ENCODE measurements around the gene CCR1. TPM values are rescaled to one million over a fixed set of nuclear protein-coding genes. Genes with fewer than 3 reads are reported as not detected.

Gene CCR1
- total RNA-seq, 1 donor from 2014 or later = not detected

DNA sequence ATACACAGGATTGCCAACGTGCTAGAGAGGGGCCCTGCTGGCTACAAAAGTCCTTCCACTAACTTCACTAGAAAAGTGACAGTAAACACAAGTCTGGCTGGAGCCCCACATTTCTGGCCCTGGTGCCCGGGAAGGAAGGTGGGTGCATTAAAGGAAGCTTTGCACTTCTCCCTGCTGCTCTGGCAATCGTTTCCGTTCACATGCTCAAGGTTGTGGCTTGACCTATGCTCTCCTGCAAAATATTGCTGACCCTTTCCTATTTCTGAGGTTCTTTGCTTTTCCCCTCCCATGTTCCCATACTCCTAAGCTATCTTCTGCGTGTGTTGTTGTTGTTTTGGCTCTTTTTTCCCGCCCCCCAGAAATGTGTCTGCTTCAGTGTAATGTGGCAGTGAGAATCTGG is 25.1 kb upstream of the CCR1 start:
- Mint-ChIP-seq H3K36me3 (ENCODE audit: low read depth) (no peaks in the 10 kb centered on the region), H3K4me1 (ENCODE audit: low read depth) (no peaks in the 10 kb centered on the region), H3K4me3 (ENCODE audit: unreplicated experiment) (no peak overlapping the region), H3K27me3 (ENCODE audit: low read depth) (peaks cover 48% of the 10 kb centered on the region), H3K9me3 (ENCODE audit: low read depth) (no peaks in the 10 kb centered on the region), H3K27ac (ENCODE audit: unreplicated experiment) (no peak overlapping the region)
- DNase-seq (ENCODE audit: low spot score) = no peak
- TF ChIP-seq CTCF (IDR thresholded peaks at IDR 0.05) = no peak

DNA sequence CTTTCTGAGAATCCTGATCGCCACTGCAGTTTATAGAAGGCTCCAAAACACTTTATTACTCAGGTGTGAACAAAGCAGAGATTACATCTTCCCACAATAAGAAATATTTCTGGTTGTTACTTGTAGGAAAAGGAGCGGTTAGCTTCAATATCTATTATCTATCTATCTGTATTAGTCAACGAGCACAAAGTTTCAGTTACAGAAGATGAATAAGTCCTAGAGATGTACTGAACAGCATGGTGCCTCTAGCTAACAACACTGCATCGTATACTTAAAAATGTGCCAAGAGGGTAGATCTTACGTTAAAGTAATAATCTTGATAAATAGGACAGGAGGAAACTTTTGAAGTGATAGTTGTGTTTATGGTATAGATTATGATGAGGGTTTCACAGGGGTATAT is 23.2 kb upstream of the CCR1 start:
- Mint-ChIP-seq H3K9me3 (ENCODE audit: low read depth) (peaks cover 3% of the 10 kb centered on the region), H3K36me3 (ENCODE audit: low read depth) (peaks cover 3% of the 10 kb centered on the region), H3K27ac (ENCODE audit: unreplicated experiment) (no peak overlapping the region), H3K4me1 (ENCODE audit: low read depth) (no peaks in the 10 kb centered on the region), H3K27me3 (ENCODE audit: low read depth) (peaks cover 49% of the 10 kb centered on the region), H3K4me3 (ENCODE audit: unreplicated experiment) (no peak overlapping the region)
- no peak for DNase-seq (ENCODE audit: low spot score)
- no peak for TF ChIP-seq CTCF (IDR thresholded peaks at IDR 0.05)

DNA sequence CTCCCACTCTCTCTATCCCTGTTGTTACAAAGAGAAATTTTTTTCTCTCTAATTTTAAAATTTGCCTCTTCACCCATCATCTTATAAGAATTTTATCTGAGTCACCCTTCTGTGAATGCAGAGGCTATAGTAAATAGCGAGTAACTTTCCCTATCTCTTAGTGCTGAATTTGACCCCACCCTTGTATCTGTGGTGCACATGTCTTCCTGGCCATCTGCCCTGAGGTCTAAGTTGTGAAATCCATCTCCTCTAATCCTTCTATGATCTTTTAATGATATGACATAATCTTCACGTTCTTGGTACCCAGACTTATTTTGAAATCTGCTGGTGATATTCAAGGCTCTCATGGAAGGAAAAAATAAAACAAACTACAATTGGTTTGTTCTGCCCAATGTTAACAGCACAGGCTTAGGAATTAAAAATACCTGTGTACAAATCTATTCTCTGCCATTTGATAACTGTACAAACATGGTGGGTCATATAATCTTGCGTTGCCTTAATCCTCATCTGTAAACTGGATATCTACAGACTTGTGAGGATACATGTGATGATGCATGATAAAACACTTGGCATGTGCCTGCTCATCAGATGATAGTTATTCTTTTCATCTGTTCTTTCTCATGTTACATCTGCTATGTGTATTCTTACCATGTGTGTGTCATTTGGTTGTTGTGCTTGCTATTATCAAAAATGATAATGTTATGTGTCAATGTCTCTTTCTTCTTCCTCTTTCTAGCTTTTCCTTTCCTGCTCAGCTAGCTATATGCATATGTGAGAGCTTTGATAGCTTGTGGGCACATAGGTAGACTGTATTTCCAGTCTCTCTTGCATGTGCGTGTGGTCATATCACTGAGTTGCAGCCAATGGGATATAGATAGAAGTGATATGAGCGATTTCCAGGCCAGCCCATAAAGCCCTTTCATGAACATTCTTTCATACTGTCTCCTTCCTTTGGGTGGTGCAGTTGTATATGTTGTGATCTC is 20.4 kb upstream of the CCR1 start:
- no peak for TF ChIP-seq CTCF (IDR thresholded peaks at IDR 0.05)
- Mint-ChIP-seq H3K27ac (ENCODE audit: unreplicated experiment) (no peak overlapping the region), H3K4me1 (ENCODE audit: low read depth) (no peaks in the 10 kb centered on the region), H3K9me3 (ENCODE audit: low read depth) (peaks cover 12% of the 10 kb centered on the region), H3K27me3 (ENCODE audit: low read depth) (peaks cover 44% of the 10 kb centered on the region), H3K4me3 (ENCODE audit: unreplicated experiment) (no peak overlapping the region), H3K36me3 (ENCODE audit: low read depth) (peaks cover 3% of the 10 kb centered on the region)
- DNase-seq (ENCODE audit: low spot score) = no peak

GRCh38 chr3:46222435-46223161 is 14.5 kb upstream of the CCR1 start:
- Mint-ChIP-seq H3K9me3 (ENCODE audit: low read depth) (peaks cover 33% of the 10 kb centered on the region), H3K4me1 (ENCODE audit: low read depth) (no peaks in the 10 kb centered on the region), H3K27ac (ENCODE audit: unreplicated experiment) (no peak overlapping the region), H3K36me3 (ENCODE audit: low read depth) (peaks cover 3% of the 10 kb centered on the region), H3K4me3 (ENCODE audit: unreplicated experiment) (no peak overlapping the region), H3K27me3 (ENCODE audit: low read depth) (peaks cover 37% of the 10 kb centered on the region)
- DNase-seq (ENCODE audit: low spot score) = peak; percentile 47
- TF ChIP-seq CTCF (IDR thresholded peaks at IDR 0.05) = no peak

GRCh38 chr3:46221938-46222337 is 13.8 kb upstream of the CCR1 start:
- Mint-ChIP-seq H3K4me3 (ENCODE audit: unreplicated experiment) (no peak overlapping the region), H3K4me1 (ENCODE audit: low read depth) (no peaks in the 10 kb centered on the region), H3K36me3 (ENCODE audit: low read depth) (peaks cover 3% of the 10 kb centered on the region), H3K9me3 (ENCODE audit: low read depth) (peaks cover 35% of the 10 kb centered on the region), H3K27me3 (ENCODE audit: low read depth) (peaks cover 38% of the 10 kb centered on the region), H3K27ac (ENCODE audit: unreplicated experiment) (no peak overlapping the region)
- no peak for DNase-seq (ENCODE audit: low spot score)
- no peak for TF ChIP-seq CTCF (IDR thresholded peaks at IDR 0.05)

All from chondrocyte (in vitro differentiated cells).